H9 (cell line): Measurements from ENCODE around the gene RASSF7. TPM values are rescaled to one million over a fixed set of nuclear protein-coding genes. Genes with fewer than 3 reads are reported as not detected.

Source experiments
- DNase-seq: peaks from one replicate; pipeline ENCODE4 v3.0.0-alpha.2; 2017
- H2AFZ ChIP-seq: one replicate; pipeline ENCODE4 v1.6.1; 2013; ENCODE audit warnings: mild to moderate bottlenecking, low read length, control low read depth, moderate library complexity
- H2AK5ac ChIP-seq: 2 replicates; pipeline ENCODE4 v1.6.1; 2013; ENCODE audit warnings: low read length, control low read depth, mixed read lengths; ENCODE audit not compliant: insufficient read length
- H2BK120ac ChIP-seq: one replicate; pipeline ENCODE4 v1.6.1; 2013; ENCODE audit warnings: low read depth, mild to moderate bottlenecking, low read length, control low read depth, inconsistent platforms; ENCODE audit not compliant: poor library complexity, severe bottlenecking
- H2BK12ac ChIP-seq: 2 replicates; pipeline ENCODE4 v1.6.1; 2013; ENCODE audit warnings: low read length, control low read depth, mixed read lengths, low read depth; ENCODE audit not compliant: insufficient read length
- H2BK15ac ChIP-seq: 2 replicates; pipeline ENCODE4 v1.6.1; 2013; ENCODE audit warnings: low read depth, low read length, control low read depth
- H2BK20ac ChIP-seq: one replicate; pipeline ENCODE4 v1.6.1; 2013; ENCODE audit warnings: low read depth, mild to moderate bottlenecking, low read length, control low read depth, inconsistent platforms; ENCODE audit not compliant: poor library complexity, severe bottlenecking
- H2BK5ac ChIP-seq: 2 replicates; pipeline ENCODE4 v1.6.1; 2013; ENCODE audit warnings: low read length, control low read depth, mixed read lengths; ENCODE audit not compliant: insufficient read length
- H3K14ac ChIP-seq: 2 replicates; pipeline ENCODE4 v1.6.1; 2013; ENCODE audit warnings: low read length, control low read depth; ENCODE audit not compliant: insufficient read depth
- H3K18ac ChIP-seq: 2 replicates; pipeline ENCODE4 v1.6.1; 2013; ENCODE audit warnings: low read depth, mild to moderate bottlenecking, mixed read lengths, low read length, control low read depth; ENCODE audit not compliant: insufficient read length
- H3K23ac ChIP-seq: 2 replicates; pipeline ENCODE4 v1.6.1; 2013; ENCODE audit warnings: low read length, control low read depth, mixed read lengths, low read depth; ENCODE audit not compliant: insufficient read length
- H3K23me2 ChIP-seq: 2 replicates; pipeline ENCODE4 v1.6.1; 2013; ENCODE audit warnings: low read depth, mild to moderate bottlenecking, mixed read lengths, low read length, control low read depth; ENCODE audit not compliant: insufficient read length, poor library complexity, severe bottlenecking
- H3K27ac ChIP-seq: 2 replicates; pipeline ENCODE4 v1.5.1; 2013; ENCODE audit warnings: low read length, control low read depth, mixed read lengths, low read depth; ENCODE audit not compliant: insufficient read length
- H3K27me3 ChIP-seq: 2 replicates; pipeline ENCODE4 v1.6.1; 2013; ENCODE audit warnings: low read length, control low read depth, inconsistent platforms; ENCODE audit not compliant: insufficient read depth
- H3K4ac ChIP-seq: 2 replicates; pipeline ENCODE4 v1.6.1; 2013; ENCODE audit warnings: low read depth, mild to moderate bottlenecking, control low read depth, inconsistent platforms, low read length, moderate library complexity
- H3K4me1 ChIP-seq: 2 replicates; pipeline ENCODE4 v1.6.1; 2013; ENCODE audit warnings: low read length, control low read depth, inconsistent platforms; ENCODE audit not compliant: insufficient read depth
- H3K4me2 ChIP-seq: 2 replicates; pipeline ENCODE4 v1.6.1; 2013; ENCODE audit warnings: low read length, control low read depth, mixed read lengths; ENCODE audit not compliant: insufficient read length, insufficient read depth
- H3K56ac ChIP-seq: 2 replicates; pipeline ENCODE4 v1.6.1; 2013; ENCODE audit warnings: low read depth, mild to moderate bottlenecking, mixed read lengths, low read length, control low read depth; ENCODE audit not compliant: insufficient read length
- H3K79me1 ChIP-seq: 2 replicates; pipeline ENCODE4 v1.6.1; 2013; ENCODE audit warnings: low read depth, mild to moderate bottlenecking, moderate library complexity, low read length, control low read depth, inconsistent platforms; ENCODE audit not compliant: insufficient read depth, poor library complexity, severe bottlenecking
- H3K79me2 ChIP-seq: 2 replicates; pipeline ENCODE4 v1.6.1; 2013; ENCODE audit warnings: low read length, control low read depth, inconsistent platforms; ENCODE audit not compliant: insufficient read depth
- H3K9ac ChIP-seq: 2 replicates; pipeline ENCODE4 v1.6.1; 2013; ENCODE audit warnings: low read length, control low read depth, mixed read lengths; ENCODE audit not compliant: insufficient read length; ENCODE audit errors: extremely low read depth
- H3K9me3 ChIP-seq: one replicate; pipeline ENCODE4 v1.6.1; 2013; ENCODE audit warnings: low read depth, low read length, inconsistent platforms; ENCODE audit not compliant: control insufficient read depth
- H3T11ph ChIP-seq: one replicate; pipeline ENCODE4 v1.6.1; 2013; ENCODE audit warnings: mild to moderate bottlenecking, low read length, control low read depth, inconsistent platforms
- H4K20me1 ChIP-seq: one replicate; pipeline ENCODE4 v1.6.1; 2013; ENCODE audit not compliant: control insufficient read depth, insufficient read length, insufficient read depth
- H4K5ac ChIP-seq: 2 replicates; pipeline ENCODE4 v1.6.1; 2013; ENCODE audit warnings: low read depth, mild to moderate bottlenecking, mixed read lengths, low read length, control low read depth; ENCODE audit not compliant: insufficient read length
- H4K8ac ChIP-seq: replicated peaks from 2 replicates; pipeline ENCODE4 v1.6.1; 2013; ENCODE audit warnings: low read length, control low read depth, mixed read lengths, low read depth; ENCODE audit not compliant: insufficient read length
- H4K91ac ChIP-seq: 2 replicates; pipeline ENCODE4 v1.6.1; 2013; ENCODE audit warnings: low read depth, mild to moderate bottlenecking, moderate library complexity, mixed read lengths, low read length, control low read depth; ENCODE audit not compliant: insufficient read length
- H3K27ac Mint-ChIP-seq, 3 experiments: 2 replicates in 2 of 3; 3 replicates in 1 of 3; pipeline ENCODE4 v1.8.0; 2020 to 2021; ENCODE audit warnings: mixed read lengths in 3 of 3, mild to moderate bottlenecking in 1 of 3, moderate library complexity in 1 of 3
- H3K27me3 Mint-ChIP-seq: 2 replicates; pipeline ENCODE4 v1.8.0; 2021; ENCODE audit warnings: low read depth, mild to moderate bottlenecking, moderate library complexity, mixed read lengths
- H3K36me3 Mint-ChIP-seq, 3 experiments: 2 replicates in 2 of 3; 3 replicates in 1 of 3; pipeline ENCODE4 v1.8.0; 2020 to 2021; ENCODE audit warnings: low read depth in 3 of 3, mixed read lengths in 3 of 3; ENCODE audit not compliant: insufficient read depth in 1 of 3
- H3K4me1 Mint-ChIP-seq, 2 experiments: 2 replicates each; pipeline ENCODE4 v1.8.0; 2020; ENCODE audit warnings: mixed read lengths in 2 of 2
- H3K4me3 Mint-ChIP-seq, 2 experiments: 2 replicates in 1 of 2; 3 replicates in 1 of 2; pipeline ENCODE4 v1.8.0; 2020 to 2021; ENCODE audit warnings: mild to moderate bottlenecking in 2 of 2, mixed read lengths in 2 of 2, moderate library complexity in 1 of 2
- H3K9me3 Mint-ChIP-seq, 2 experiments: 2 replicates in 1 of 2; 3 replicates in 1 of 2; pipeline ENCODE4 v1.8.0; 2020; ENCODE audit warnings: mild to moderate bottlenecking in 2 of 2, mixed read lengths in 2 of 2, moderate library complexity in 1 of 2
- CTCF ChIP-seq: fragments of 200-600 bp; sonication (generic); conservative IDR thresholded peaks from 3 replicates; pipeline ENCODE4 v1.8.0; 2021; ENCODE audit warnings: antibody characterized with exemption, mild to moderate bottlenecking
- WGBS: extraction: QIAGEN DNeasy Blood & Tissue Kit; methylation state at CpG from one replicate; pipeline ENCODE4 v1.1.7; 2013; ENCODE audit warnings: missing lambda C conversion rate, low lambda C conversion rate, mixed read lengths; ENCODE audit not compliant: insufficient read length; ENCODE audit errors: extremely low coverage; 5-methylcytosine and 5-hydroxymethylcytosine counted together
- total RNA-seq: library from RNA; stranded (reverse); gene quantifications from 2 replicates; pipeline ENCODE4 v1.2.1, GENCODE V29; 2021

Gene RASSF7
- total RNA-seq, 1 experiment from 2014 or later, result 26.3 TPM

GRCh38 chr11:584287-584686, 23.5 kb downstream of the RASSF7 start:
- Histone ChIP-seq H3K9me3 (no peaks in the 10 kb centered on the region), H3K79me1 (peaks cover 7% of the 10 kb centered on the region), H2BK120ac (no peak overlapping the region), H2AFZ (no peak overlapping the region), H2BK15ac (no peak overlapping the region), H3K4me1 (no peaks in the 10 kb centered on the region), H4K20me1 (peaks cover 3% of the 10 kb centered on the region), H3K14ac (no peak overlapping the region; the same call in 1 of the 2 replicates), H3K18ac (no peak overlapping the region), H2BK12ac (no peak overlapping the region), H3K27ac (no peak overlapping the region), H2BK5ac (no peak overlapping the region), H3K23ac (no peak overlapping the region), H4K91ac (no peak overlapping the region), H3K27me3 (no peaks in the 10 kb centered on the region), H3K56ac (no peak overlapping the region), H3K9ac (no peak overlapping the region), H4K8ac (no peak overlapping the region), H3K4me2 (no peak overlapping the region), H2BK20ac (no peak overlapping the region), H2AK5ac (no peak overlapping the region), H3K79me2 (peaks cover 17% of the 10 kb centered on the region; the same call in 1 of the 2 replicates), H3K4ac (no peak overlapping the region), H3T11ph (no peak overlapping the region), H3K23me2 (no peaks in the 10 kb centered on the region), H4K5ac (no peak overlapping the region)
- TF ChIP-seq CTCF, result no peak
- H3K4me3 Mint-ChIP-seq, result no peak overlapping the region
- H3K4me1 Mint-ChIP-seq, result peaks cover 0 to 3% of the 10 kb centered on the region in 2 experiments; a peak in 2 of 4 replicates
- no peaks in the 10 kb centered on the region for H3K9me3 Mint-ChIP-seq
- H3K36me3 Mint-ChIP-seq, result peaks cover 31 to 67% (median 62%) of the 10 kb centered on the region in 3 experiments
- H3K27me3 Mint-ChIP-seq, result no peaks in the 10 kb centered on the region
- DNase-seq, result no peak
- no peak overlapping the region for H3K27ac Mint-ChIP-seq
- no CpG with 5 or more reads among the region's 10 CpGs for WGBS
